GM23338 (cell line): ENCODE measurements around the gene ELP2.

Experiments used
- CREB1 ChIP-seq: fragments of 250-450 bp; sonication (Bioruptor Pico); IDR thresholded peaks from 2 replicates; pipeline ENCODE4 v1.5.0; 2020; ENCODE audit warnings: low read depth, mild to moderate bottlenecking, moderate library complexity
- CTCF ChIP-seq, 2 experiments: fragments of 200-600 bp in 1 of 2; sonication (generic) in 1 of 2; conservative IDR thresholded peaks; 2 replicates each; pipeline versions ENCODE4 v1.5.1 to v1.6.1; 2016 to 2017; ENCODE audit warnings: antibody characterized with exemption in 2 of 2, low read depth in 2 of 2, mild to moderate bottlenecking in 2 of 2, moderate library complexity in 1 of 2
- ETS1 ChIP-seq: IDR thresholded peaks from 2 replicates; pipeline ENCODE4 v1.6.1; 2016; ENCODE audit warnings: antibody characterized with exemption
- EZH2 ChIP-seq: fragments of 200-600 bp; sonication (generic); IDR thresholded peaks from one replicate; pipeline ENCODE4 v1.8.0; 2017; ENCODE audit warnings: antibody characterized with exemption, mild to moderate bottlenecking, low read depth; ENCODE audit not compliant: unreplicated experiment
- EZH2phosphoT487 ChIP-seq: fragments of 200-600 bp; sonication (generic); IDR thresholded peaks from one replicate; pipeline ENCODE4 v1.8.1; 2018; ENCODE audit warnings: antibody characterized with exemption; ENCODE audit not compliant: unreplicated experiment
- JUNB ChIP-seq: IDR thresholded peaks from one replicate; pipeline ENCODE4 v1.6.1; 2016; ENCODE audit warnings: antibody characterized with exemption; ENCODE audit not compliant: unreplicated experiment
- NANOG ChIP-seq: IDR thresholded peaks from 2 replicates; pipeline ENCODE4 v1.6.1; 2016; ENCODE audit warnings: antibody characterized with exemption, borderline replicate concordance
- POLR2AphosphoS5 ChIP-seq: IDR thresholded peaks from 2 replicates; pipeline ENCODE4 v1.6.1; 2016; ENCODE audit warnings: antibody characterized with exemption, low read depth
- REST ChIP-seq: IDR thresholded peaks from one replicate; pipeline ENCODE4 v1.6.1; 2018; ENCODE audit warnings: antibody characterized with exemption; ENCODE audit not compliant: unreplicated experiment
- STAT1 ChIP-seq: IDR thresholded peaks from one replicate; pipeline ENCODE4 v1.6.1; 2016; ENCODE audit warnings: antibody characterized with exemption; ENCODE audit not compliant: unreplicated experiment

- no peak for TF ChIP-seq CTCF (conservative IDR thresholded peaks at IDR 0.05; ENCODE audit: low read depth in 2 of 2)
- TF ChIP-seq CREB1 (CRISPR knock-in tag), result no peak
- no peak for TF ChIP-seq POLR2AphosphoS5
- no peak for TF ChIP-seq EZH2phosphoT487
- no peak for TF ChIP-seq EZH2
- no peak for TF ChIP-seq REST
- TF ChIP-seq NANOG, result no peak
- no peak for TF ChIP-seq STAT1
- no peak for TF ChIP-seq ETS1
- no peak for TF ChIP-seq JUNB
Measured at GRCh38 chr18:36108601-36109000, 21.1 kb upstream of the ELP2 start.
